IMR-90 (cell line): ENCODE data around the gene BPI.

Experiments
- BHLHE40 ChIP-seq: fragments of 150-350 bp; IDR thresholded peaks from 2 replicates; pipeline ENCODE4 v1.6.1; 2016; ENCODE audit warnings: mild to moderate bottlenecking, low read depth, low read length
- CEBPB ChIP-seq: IDR thresholded peaks from 2 replicates; pipeline ENCODE4 v1.6.1; 2012; ENCODE audit warnings: low read depth, low read length, improper control_type of control experiment
- MAFK ChIP-seq: IDR thresholded peaks from 2 replicates; pipeline ENCODE4 v1.6.1; 2012; ENCODE audit warnings: low read depth, low read length, improper control_type of control experiment
- MAZ ChIP-seq: IDR thresholded peaks from 2 replicates; pipeline ENCODE4 v1.6.1; 2012; ENCODE audit warnings: low read depth, mild to moderate bottlenecking, low read length, improper control_type of control experiment, moderate library complexity, borderline replicate concordance
- MXI1 ChIP-seq: IDR thresholded peaks from 2 replicates; pipeline ENCODE4 v1.6.1; 2012; ENCODE audit warnings: low read depth, mild to moderate bottlenecking, low read length, moderate library complexity, borderline replicate concordance
- POLR2A ChIP-seq: IDR thresholded peaks from 2 replicates; pipeline ENCODE4 v1.6.1; 2012; ENCODE audit warnings: mild to moderate bottlenecking, low read depth, low read length
- RAD21 ChIP-seq: IDR thresholded peaks from 2 replicates; pipeline ENCODE4 v1.6.1; 2012; ENCODE audit warnings: low read length, improper control_type of control experiment
- RFX5 ChIP-seq: IDR thresholded peaks from 2 replicates; pipeline ENCODE4 v1.8.0; 2012; ENCODE audit warnings: low read depth, mild to moderate bottlenecking, low read length, moderate library complexity
- SMC3 ChIP-seq: fragments of 150-350 bp; IDR thresholded peaks from 2 replicates; pipeline ENCODE4 v1.6.1; 2016; ENCODE audit warnings: low read depth, mild to moderate bottlenecking, antibody characterized with exemption, low read length, moderate library complexity
- TF ChIP-seq, protein P1 (sequence below): conservative IDR thresholded peaks from 2 replicates; pipeline ENCODE4 v1.5.1; 2012; ENCODE audit warnings: mild to moderate bottlenecking, low read depth, low read length, improper control_type of control experiment
- TF ChIP-seq, protein P2 (sequence below): fragments of 150-350 bp; IDR thresholded peaks from 2 replicates; pipeline ENCODE4 v1.6.1; 2016; ENCODE audit warnings: low read depth, mild to moderate bottlenecking, low read length, moderate library complexity, borderline replicate concordance
- TF ChIP-seq, protein P3 (sequence below): fragments of 150-350 bp; IDR thresholded peaks from 2 replicates; pipeline ENCODE4 v1.6.1; 2017; ENCODE audit warnings: mild to moderate bottlenecking, antibody characterized with exemption, low read length, low read depth

DNA sequence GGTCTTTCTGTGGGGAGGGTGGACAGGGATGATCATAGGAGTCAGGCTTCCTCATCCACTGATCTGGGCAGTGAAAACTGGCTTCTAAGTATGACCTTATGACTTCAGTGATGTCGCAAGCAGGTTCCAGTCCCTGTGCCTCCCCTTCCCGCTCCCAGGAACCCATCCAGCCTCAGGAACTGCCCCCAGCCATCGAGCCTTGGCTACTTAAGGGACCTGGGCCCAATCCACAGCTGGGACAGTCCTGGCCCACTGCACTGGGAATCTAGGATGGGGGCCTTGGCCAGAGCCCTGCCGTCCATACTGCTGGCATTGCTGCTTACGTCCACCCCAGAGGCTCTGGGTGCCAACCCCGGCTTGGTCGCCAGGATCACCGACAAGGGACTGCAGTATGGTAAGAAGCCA lies 42.3 kb downstream of the BPI start, which contains the start of gene LBP:
- no peak for TF ChIP-seq RAD21
- TF ChIP-seq, protein P1, sequence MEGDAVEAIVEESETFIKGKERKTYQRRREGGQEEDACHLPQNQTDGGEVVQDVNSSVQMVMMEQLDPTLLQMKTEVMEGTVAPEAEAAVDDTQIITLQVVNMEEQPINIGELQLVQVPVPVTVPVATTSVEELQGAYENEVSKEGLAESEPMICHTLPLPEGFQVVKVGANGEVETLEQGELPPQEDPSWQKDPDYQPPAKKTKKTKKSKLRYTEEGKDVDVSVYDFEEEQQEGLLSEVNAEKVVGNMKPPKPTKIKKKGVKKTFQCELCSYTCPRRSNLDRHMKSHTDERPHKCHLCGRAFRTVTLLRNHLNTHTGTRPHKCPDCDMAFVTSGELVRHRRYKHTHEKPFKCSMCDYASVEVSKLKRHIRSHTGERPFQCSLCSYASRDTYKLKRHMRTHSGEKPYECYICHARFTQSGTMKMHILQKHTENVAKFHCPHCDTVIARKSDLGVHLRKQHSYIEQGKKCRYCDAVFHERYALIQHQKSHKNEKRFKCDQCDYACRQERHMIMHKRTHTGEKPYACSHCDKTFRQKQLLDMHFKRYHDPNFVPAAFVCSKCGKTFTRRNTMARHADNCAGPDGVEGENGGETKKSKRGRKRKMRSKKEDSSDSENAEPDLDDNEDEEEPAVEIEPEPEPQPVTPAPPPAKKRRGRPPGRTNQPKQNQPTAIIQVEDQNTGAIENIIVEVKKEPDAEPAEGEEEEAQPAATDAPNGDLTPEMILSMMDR, result no peak
- TF ChIP-seq RFX5, result no peak
- TF ChIP-seq POLR2A, result no peak
- TF ChIP-seq CEBPB, result no peak
- TF ChIP-seq, protein P2, sequence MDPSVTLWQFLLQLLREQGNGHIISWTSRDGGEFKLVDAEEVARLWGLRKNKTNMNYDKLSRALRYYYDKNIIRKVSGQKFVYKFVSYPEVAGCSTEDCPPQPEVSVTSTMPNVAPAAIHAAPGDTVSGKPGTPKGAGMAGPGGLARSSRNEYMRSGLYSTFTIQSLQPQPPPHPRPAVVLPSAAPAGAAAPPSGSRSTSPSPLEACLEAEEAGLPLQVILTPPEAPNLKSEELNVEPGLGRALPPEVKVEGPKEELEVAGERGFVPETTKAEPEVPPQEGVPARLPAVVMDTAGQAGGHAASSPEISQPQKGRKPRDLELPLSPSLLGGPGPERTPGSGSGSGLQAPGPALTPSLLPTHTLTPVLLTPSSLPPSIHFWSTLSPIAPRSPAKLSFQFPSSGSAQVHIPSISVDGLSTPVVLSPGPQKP, result no peak
- TF ChIP-seq, protein P3, sequence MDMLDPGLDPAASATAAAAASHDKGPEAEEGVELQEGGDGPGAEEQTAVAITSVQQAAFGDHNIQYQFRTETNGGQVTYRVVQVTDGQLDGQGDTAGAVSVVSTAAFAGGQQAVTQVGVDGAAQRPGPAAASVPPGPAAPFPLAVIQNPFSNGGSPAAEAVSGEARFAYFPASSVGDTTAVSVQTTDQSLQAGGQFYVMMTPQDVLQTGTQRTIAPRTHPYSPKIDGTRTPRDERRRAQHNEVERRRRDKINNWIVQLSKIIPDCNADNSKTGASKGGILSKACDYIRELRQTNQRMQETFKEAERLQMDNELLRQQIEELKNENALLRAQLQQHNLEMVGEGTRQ, result no peak
- TF ChIP-seq SMC3, result no peak
- no peak for TF ChIP-seq BHLHE40
- no peak for TF ChIP-seq MAFK
- TF ChIP-seq MXI1, result no peak
- TF ChIP-seq MAZ, result no peak
